ENCODE results near the gene TMEM219.

TMEM219 gene

GRCh38 chr16:30004424-30004776, 42.5 kb downstream of the TMEM219 start:
- no peak overlapping the region for H3K4me3 ChIP-seq (ENCODE audit: low read length)
- DNase-seq (ENCODE audit: low read depth): no peak
- TF ChIP-seq CTCF (conservative IDR thresholded peaks at IDR 0.05; ENCODE audit: low read length): no peak

DNA sequence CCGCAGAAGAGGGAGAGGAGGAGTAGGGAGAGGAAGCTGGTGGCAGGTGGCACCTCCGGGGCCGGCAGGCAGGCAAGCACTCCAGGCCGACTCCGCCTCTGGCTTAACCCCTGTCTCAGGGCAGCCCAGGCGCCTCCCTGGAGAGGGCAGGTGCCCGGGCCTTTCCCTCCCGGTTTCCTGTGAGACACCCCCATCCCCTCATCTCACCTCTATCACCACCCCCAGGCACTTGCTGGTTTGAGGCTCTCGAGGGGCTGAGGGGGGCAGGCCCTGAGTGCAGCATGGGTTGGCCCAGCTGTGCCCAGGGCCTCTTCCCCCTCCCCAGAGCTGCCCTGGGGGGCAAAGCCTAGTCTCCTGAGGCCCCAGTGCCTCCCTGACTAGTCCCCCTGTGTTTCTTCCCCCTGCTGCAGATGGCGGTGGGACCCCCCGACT, 42.9 kb downstream of the TMEM219 start:
- DNase-seq (ENCODE audit: low read depth): no peak
- no peak for TF ChIP-seq CTCF (conservative IDR thresholded peaks at IDR 0.05; ENCODE audit: low read length)

DNA sequence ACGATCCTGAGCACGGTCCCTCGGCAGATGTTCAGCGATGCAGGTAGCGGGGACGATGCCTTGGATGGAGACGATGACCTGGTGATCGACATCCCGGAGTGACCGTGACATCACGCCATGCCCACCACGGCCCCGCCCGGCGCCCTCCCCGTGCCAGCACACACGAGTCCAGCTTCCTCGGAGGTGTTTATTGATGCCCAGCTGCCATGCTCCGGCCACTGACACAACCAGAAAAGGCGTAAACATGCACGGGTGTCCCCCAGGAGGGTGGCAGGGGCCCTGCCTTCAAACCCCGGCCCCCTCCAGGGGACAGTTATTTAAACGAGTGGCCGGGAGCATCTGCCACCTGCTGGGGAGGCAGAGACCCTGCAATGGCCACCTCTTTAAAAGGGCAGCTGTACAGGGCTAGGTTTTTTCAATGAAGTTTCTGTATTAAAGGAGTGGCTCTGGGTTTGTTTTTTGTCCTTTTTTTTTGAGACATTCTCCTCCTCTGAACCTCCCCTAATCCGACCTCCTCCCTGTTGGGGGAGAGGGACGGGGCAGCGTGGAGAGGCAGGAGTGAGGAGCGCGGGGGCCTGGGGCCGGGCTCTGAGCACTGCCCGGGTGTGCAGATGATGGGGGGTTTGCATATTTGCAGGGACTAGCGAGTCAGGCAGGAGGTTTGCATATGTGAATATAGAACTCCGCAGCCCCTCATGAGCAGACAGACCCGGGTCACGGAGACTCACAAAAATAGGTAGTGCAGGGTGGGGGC, 43.6 kb downstream of the TMEM219 start:
- H3K4me3 ChIP-seq (ENCODE audit: low read length): no peak overlapping the region
- TF ChIP-seq CTCF (conservative IDR thresholded peaks at IDR 0.05; ENCODE audit: low read length): peak; percentile 85
- peak; percentile 51 for DNase-seq (ENCODE audit: low read depth)

More for the DNA sequence above, 42.9 kb downstream of the TMEM219 start:
- no peak overlapping the region for H3K4me3 ChIP-seq (ENCODE audit: low read length)

DNA sequence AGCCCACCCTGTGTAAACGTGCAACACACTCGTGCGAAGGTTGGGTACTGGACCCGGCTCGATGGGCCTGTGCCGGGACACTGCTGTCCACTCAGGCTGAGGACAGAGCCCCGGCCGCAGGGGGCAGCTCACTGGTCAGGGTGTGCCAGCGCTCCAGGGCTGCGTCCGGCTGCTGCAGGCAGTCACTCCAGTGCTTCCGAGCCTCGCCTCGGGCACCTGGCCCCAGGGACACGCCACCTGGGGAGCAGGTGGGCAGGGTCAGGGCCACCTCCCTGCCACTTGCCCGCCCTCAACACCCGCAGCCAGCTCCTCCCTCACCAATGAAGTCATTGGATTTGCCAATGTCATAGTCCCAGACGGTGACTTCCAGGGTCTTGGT, 44.2 kb downstream of the TMEM219 start:
- TF ChIP-seq CTCF (conservative IDR thresholded peaks at IDR 0.05; ENCODE audit: low read length): no peak
- no peak for DNase-seq (ENCODE audit: low read depth)
- no peak overlapping the region for H3K4me3 ChIP-seq (ENCODE audit: low read length)

DNA sequence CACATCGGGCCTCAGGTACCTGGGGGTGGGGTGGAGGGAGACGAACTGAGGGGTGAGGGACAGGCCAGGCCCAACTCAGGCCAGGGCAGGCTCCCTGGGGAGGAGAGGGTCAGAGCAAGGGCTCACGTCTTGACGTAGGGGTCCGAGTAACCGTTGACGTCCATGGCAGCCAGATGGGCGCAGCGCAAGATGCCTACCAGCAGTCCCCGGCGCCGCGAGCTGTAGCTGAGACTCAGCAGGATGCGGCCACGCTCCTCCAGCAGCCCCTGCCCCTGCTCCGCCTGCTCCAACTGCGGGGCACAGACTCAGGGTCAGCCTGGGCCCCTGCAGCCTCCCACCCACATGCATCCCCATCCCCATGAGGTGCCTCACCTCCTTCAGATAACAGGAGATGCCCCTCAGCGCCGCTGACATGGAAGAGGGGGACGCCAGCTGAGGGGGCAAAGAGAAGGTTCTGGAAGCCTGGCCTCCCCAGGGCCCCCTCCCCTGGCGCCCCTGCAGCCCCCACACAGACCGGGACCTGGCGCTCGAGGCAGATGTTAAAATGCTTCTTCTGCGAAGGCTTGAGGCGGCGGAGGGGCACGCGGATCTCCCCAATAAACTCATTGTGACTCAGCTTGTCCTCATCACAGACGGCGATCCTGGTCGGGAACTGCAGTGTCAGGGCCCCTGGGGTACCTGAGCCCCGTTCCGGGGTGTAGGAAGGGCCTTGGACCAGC, 44.9 kb downstream of the TMEM219 start:
- H3K4me3 ChIP-seq (ENCODE audit: low read length): no peak overlapping the region
- no peak for DNase-seq (ENCODE audit: low read depth)
- no peak for TF ChIP-seq CTCF (conservative IDR thresholded peaks at IDR 0.05; ENCODE audit: low read length)

GRCh38 chr16:30007378-30007895, 45.6 kb downstream of the TMEM219 start:
- no peak for TF ChIP-seq CTCF (conservative IDR thresholded peaks at IDR 0.05; ENCODE audit: low read length)
- DNase-seq (ENCODE audit: low read depth): no peak
- no peak overlapping the region for H3K4me3 ChIP-seq (ENCODE audit: low read length)
